ENCODE data around the gene COL16A1. TPM values are rescaled to one million over a fixed set of nuclear protein-coding genes. Genes with fewer than 3 reads are reported as not detected.
A peak's percentile ranks its signal among the peaks of the same experiment; 100 is the strongest.

COL16A1 gene
- total RNA-seq, 1 experiment from 2014 or later, result 6.2 TPM

DNA sequence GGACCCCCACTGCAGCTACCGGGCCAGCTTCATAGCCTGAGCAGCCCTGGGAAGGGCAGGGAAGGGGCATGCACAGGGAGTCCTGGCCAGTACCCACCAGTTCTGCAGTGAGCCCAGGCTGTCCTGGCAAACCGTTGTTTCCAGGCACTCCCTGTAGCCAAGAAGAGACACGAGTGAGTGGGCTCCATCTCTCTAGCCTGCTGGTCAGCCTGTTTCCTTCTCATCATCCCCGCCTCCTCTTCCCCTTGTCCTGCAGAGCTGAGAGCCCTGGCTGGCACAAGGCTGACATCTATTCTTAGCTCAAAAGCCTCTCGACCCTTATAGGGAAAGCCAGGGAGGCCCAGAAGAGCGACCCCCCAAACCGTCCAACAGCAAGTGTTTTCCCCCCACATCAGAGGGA lies 28.7 kb downstream of the COL16A1 start:
- H3T11ph ChIP-seq (ENCODE audit: low read length), result no peak overlapping the region
- no peaks in the 10 kb centered on the region for H3K4me1 ChIP-seq (ENCODE audit: insufficient read depth, low read length)
- H2BK15ac ChIP-seq (ENCODE audit: low read depth, low read length), result no peak overlapping the region
- no peaks in the 10 kb centered on the region for H3K27me3 ChIP-seq (ENCODE audit: insufficient read depth, low read length)
- Mint-ChIP-seq H3K4me1 (peaks cover 12 to 21% of the 10 kb centered on the region in 2 experiments), H3K27me3 (ENCODE audit: low read depth) (peaks cover 2% of the 10 kb centered on the region; the same call in 1 of the 2 replicates), H3K4me3 (no peak overlapping the region), H3K9me3 (no peaks in the 10 kb centered on the region; a peak in 1 of 5 replicates), H3K27ac (peak overlapping the region in 2 of 3 experiments; percentile 82 to 94; a peak in 3 of 7 replicates), H3K36me3 (ENCODE audit: insufficient read depth in 1 of 3, low read depth in 3 of 3) (no peaks in the 10 kb centered on the region)
- H4K91ac ChIP-seq (ENCODE audit: insufficient read length, low read depth, low read length), result no peak overlapping the region
- H3K9ac ChIP-seq (ENCODE audit: extremely low read depth, insufficient read length, low read length), result no peak overlapping the region
- TF ChIP-seq, protein P1, sequence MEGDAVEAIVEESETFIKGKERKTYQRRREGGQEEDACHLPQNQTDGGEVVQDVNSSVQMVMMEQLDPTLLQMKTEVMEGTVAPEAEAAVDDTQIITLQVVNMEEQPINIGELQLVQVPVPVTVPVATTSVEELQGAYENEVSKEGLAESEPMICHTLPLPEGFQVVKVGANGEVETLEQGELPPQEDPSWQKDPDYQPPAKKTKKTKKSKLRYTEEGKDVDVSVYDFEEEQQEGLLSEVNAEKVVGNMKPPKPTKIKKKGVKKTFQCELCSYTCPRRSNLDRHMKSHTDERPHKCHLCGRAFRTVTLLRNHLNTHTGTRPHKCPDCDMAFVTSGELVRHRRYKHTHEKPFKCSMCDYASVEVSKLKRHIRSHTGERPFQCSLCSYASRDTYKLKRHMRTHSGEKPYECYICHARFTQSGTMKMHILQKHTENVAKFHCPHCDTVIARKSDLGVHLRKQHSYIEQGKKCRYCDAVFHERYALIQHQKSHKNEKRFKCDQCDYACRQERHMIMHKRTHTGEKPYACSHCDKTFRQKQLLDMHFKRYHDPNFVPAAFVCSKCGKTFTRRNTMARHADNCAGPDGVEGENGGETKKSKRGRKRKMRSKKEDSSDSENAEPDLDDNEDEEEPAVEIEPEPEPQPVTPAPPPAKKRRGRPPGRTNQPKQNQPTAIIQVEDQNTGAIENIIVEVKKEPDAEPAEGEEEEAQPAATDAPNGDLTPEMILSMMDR (conservative IDR thresholded peaks at IDR 0.05), result no peak
- no peak overlapping the region for H2BK20ac ChIP-seq (ENCODE audit: low read depth, low read length, poor library complexity, severe bottlenecking)
- no peak overlapping the region for H2BK12ac ChIP-seq (ENCODE audit: insufficient read length, low read depth, low read length)
- H2BK120ac ChIP-seq (ENCODE audit: low read depth, low read length, poor library complexity, severe bottlenecking), result no peak overlapping the region
- no CpG with 5 or more reads among the region's 7 CpGs for WGBS (ENCODE audit: extremely low coverage, insufficient read length, low lambda C conversion rate)
- no peak overlapping the region for H4K8ac ChIP-seq (replicated peaks; ENCODE audit: insufficient read length, low read depth, low read length)
- no peak overlapping the region for H3K18ac ChIP-seq (ENCODE audit: insufficient read length, low read depth, low read length)
- H3K14ac ChIP-seq (ENCODE audit: insufficient read depth, low read length), result no peak overlapping the region
- H3K9me3 ChIP-seq (ENCODE audit: control insufficient read depth, low read depth, low read length), result no peaks in the 10 kb centered on the region
- no peaks in the 10 kb centered on the region for H3K23me2 ChIP-seq (ENCODE audit: insufficient read length, low read depth, low read length, poor library complexity, severe bottlenecking)
- H3K4me2 ChIP-seq (ENCODE audit: insufficient read depth, insufficient read length, low read length), result no peak overlapping the region
- H4K20me1 ChIP-seq (ENCODE audit: control insufficient read depth, insufficient read depth, insufficient read length), result no peaks in the 10 kb centered on the region
- no peak overlapping the region for H2AK5ac ChIP-seq (ENCODE audit: insufficient read length, low read length)
- H3K79me2 ChIP-seq (ENCODE audit: insufficient read depth, low read length), result no peaks in the 10 kb centered on the region
- H4K5ac ChIP-seq (ENCODE audit: insufficient read length, low read depth, low read length), result no peak overlapping the region
- H3K23ac ChIP-seq (ENCODE audit: insufficient read length, low read depth, low read length), result no peak overlapping the region
- no peaks in the 10 kb centered on the region for H3K79me1 ChIP-seq (ENCODE audit: insufficient read depth, low read depth, low read length, poor library complexity, severe bottlenecking)
- H3K56ac ChIP-seq (ENCODE audit: insufficient read length, low read depth, low read length), result no peak overlapping the region
- DNase-seq, result no peak
- H2BK5ac ChIP-seq (ENCODE audit: insufficient read length, low read length), result no peak overlapping the region
- H3K27ac ChIP-seq (ENCODE audit: insufficient read length, low read depth, low read length), result no peak overlapping the region
- no peak overlapping the region for H3K4ac ChIP-seq (ENCODE audit: low read depth, low read length)
- H2AFZ ChIP-seq (ENCODE audit: low read length), result no peak overlapping the region

Data from H9 (cell line).